ENCODE data around the gene HTT. TPM values are rescaled to one million over a fixed set of nuclear protein-coding genes. Genes with fewer than 3 reads are reported as not detected.
A peak's percentile ranks its signal among the peaks of the same experiment; 100 is the strongest.

The HTT gene
- total RNA-seq, 2 experiments from 2014 or later = 56.9 to 62.6 TPM

GRCh38 chr4:3054169-3054759, 20.2 kb upstream of the HTT start:
- Histone ChIP-seq H3K27ac (ENCODE audit: low read depth in 1 of 2, low read length in 2 of 2) (no peak overlapping the region), H3K4me3 (ENCODE audit: low read length) (no peak overlapping the region), H3K4me1 (ENCODE audit: insufficient read depth, low read length) (no peaks in the 10 kb centered on the region), H3K9me3 (ENCODE audit: control insufficient read depth in 1 of 2, insufficient read depth in 1 of 2, low read length in 2 of 2) (peaks cover 5 to 9% of the 10 kb centered on the region in 2 experiments), H3K27me3 (ENCODE audit: control insufficient read depth in 1 of 2, insufficient read depth in 2 of 2, low read length in 2 of 2) (no peaks in the 10 kb centered on the region), H3K36me3 (ENCODE audit: insufficient read depth, low read length) (no peaks in the 10 kb centered on the region)
- H3K4me1 Mint-ChIP-seq (ENCODE audit: low read depth) = no peaks in the 10 kb centered on the region
- H3K27me3 Mint-ChIP-seq = no peaks in the 10 kb centered on the region
- no peak for TF ChIP-seq CTCF (IDR thresholded peaks at IDR 0.05)
- DNase-seq = no peak
- CTCF ChIA-PET = no interaction called here
- peaks cover 3% of the 10 kb centered on the region for H3K9me3 Mint-ChIP-seq
- no peak overlapping the region for H3K27ac Mint-ChIP-seq
- H3K36me3 Mint-ChIP-seq (ENCODE audit: low read depth) = no peaks in the 10 kb centered on the region
- POLR2A ChIA-PET = no interaction called here
- no peak overlapping the region for H3K4me3 Mint-ChIP-seq
- no peak for ATAC-seq (ENCODE audit: poor library complexity)
- intact Hi-C loops (cut with DNase I, micrococcal nuclease) = no loop called here

- Histone ChIP-seq H3K4me1 (ENCODE audit: insufficient read depth, low read length) (no peaks in the 10 kb centered on the region), H3K36me3 (ENCODE audit: insufficient read depth, low read length) (no peaks in the 10 kb centered on the region), H3K9me3 (ENCODE audit: control insufficient read depth in 1 of 2, insufficient read depth in 1 of 2, low read length in 2 of 2) (peaks cover 3 to 9% of the 10 kb centered on the region in 2 experiments), H3K27ac (ENCODE audit: low read depth in 1 of 2, low read length in 2 of 2) (no peak overlapping the region), H3K4me3 (ENCODE audit: low read length) (no peak overlapping the region), H3K27me3 (ENCODE audit: control insufficient read depth in 1 of 2, insufficient read depth in 2 of 2, low read length in 2 of 2) (peaks cover 0 to 3% of the 10 kb centered on the region in 2 experiments)
- H3K36me3 Mint-ChIP-seq (ENCODE audit: low read depth) = no peaks in the 10 kb centered on the region
- intact Hi-C loops (cut with DNase I, micrococcal nuclease) = no loop called here
- H3K4me1 Mint-ChIP-seq (ENCODE audit: low read depth) = no peaks in the 10 kb centered on the region
- no peak overlapping the region for H3K27ac Mint-ChIP-seq
- no peak overlapping the region for H3K4me3 Mint-ChIP-seq
- H3K9me3 Mint-ChIP-seq = peaks cover 3% of the 10 kb centered on the region
- no peak for DNase-seq
- CTCF ChIA-PET = interaction anchor here (0.7 kb wide), 1 partner anchor 1636 kb away, joined by 3 read pairs; no protein-coding TSS in a partner anchor
- POLR2A ChIA-PET = interaction anchor here (0.6 kb wide), 1 partner anchor 425 kb away, joined by 3 read pairs; no protein-coding TSS in a partner anchor
- TF ChIP-seq CTCF (IDR thresholded peaks at IDR 0.05) = no peak
- peaks cover 4% of the 10 kb centered on the region for H3K27me3 Mint-ChIP-seq
- no peak for ATAC-seq (ENCODE audit: poor library complexity)
Measured at GRCh38 chr4:3059943-3060342, 14.5 kb upstream of the HTT start.

GRCh38 chr4:3060946-3061345, 13.5 kb upstream of the HTT start:
- Histone ChIP-seq H3K27me3 (ENCODE audit: control insufficient read depth in 1 of 2, insufficient read depth in 2 of 2, low read length in 2 of 2) (peaks cover 0 to 3% of the 10 kb centered on the region in 2 experiments), H3K36me3 (ENCODE audit: insufficient read depth, low read length) (no peaks in the 10 kb centered on the region), H3K27ac (ENCODE audit: low read depth in 1 of 2, low read length in 2 of 2) (no peak overlapping the region), H3K4me1 (ENCODE audit: insufficient read depth, low read length) (no peaks in the 10 kb centered on the region), H3K9me3 (ENCODE audit: control insufficient read depth in 1 of 2, insufficient read depth in 1 of 2, low read length in 2 of 2) (peaks cover under 1 to 4% of the 10 kb centered on the region in 2 experiments), H3K4me3 (ENCODE audit: low read length) (no peak overlapping the region)
- Mint-ChIP-seq H3K9me3 (peaks cover 3% of the 10 kb centered on the region), H3K27ac (no peak overlapping the region), H3K27me3 (peaks cover 4% of the 10 kb centered on the region), H3K36me3 (ENCODE audit: low read depth) (no peaks in the 10 kb centered on the region), H3K4me1 (ENCODE audit: low read depth) (no peaks in the 10 kb centered on the region), H3K4me3 (no peak overlapping the region)
- no peak for ATAC-seq (ENCODE audit: poor library complexity)
- CTCF ChIA-PET = interaction anchor here (0.6 kb wide), 1 partner anchor 407 kb away, joined by 4 read pairs; no protein-coding TSS in a partner anchor
- intact Hi-C loops (cut with DNase I, micrococcal nuclease) = no loop called here
- peak in 1 of 14 experiments; percentile 31 for DNase-seq
- TF ChIP-seq CTCF (IDR thresholded peaks at IDR 0.05) = no peak
- POLR2A ChIA-PET = interaction anchor here (1.0 kb wide), 1 partner anchor 97 kb away, joined by 3 read pairs; the partner anchor contains the start of gene GRK4
